Stomach smooth muscle (tissue), 2 donors: ENCODE results near the gene PODNL1.

Experiments
- H3K27ac ChIP-seq: one replicate; pipeline ENCODE4 v1.7.0; 2013; ENCODE audit warnings: mild to moderate bottlenecking, low read length, inconsistent platforms
- H3K27me3 ChIP-seq, 2 donors: one replicate each; pipeline ENCODE4 v1.7.0; 2013; ENCODE audit warnings: low read length in 2 of 2; ENCODE audit not compliant: insufficient read depth in 2 of 2, control insufficient read depth in 1 of 2
- H3K36me3 ChIP-seq, 2 donors: one replicate each; pipeline ENCODE4 v1.7.0; 2013; ENCODE audit warnings: low read length in 2 of 2; ENCODE audit not compliant: control insufficient read depth in 2 of 2, insufficient read depth in 2 of 2
- H3K4me1 ChIP-seq: one replicate; pipeline ENCODE4 v1.7.0; 2013; ENCODE audit warnings: low read length; ENCODE audit not compliant: control insufficient read depth, insufficient read depth
- H3K4me3 ChIP-seq, 2 donors: one replicate each; pipeline ENCODE4 v1.7.0; 2013; ENCODE audit warnings: low read length in 2 of 2
- H3K9ac ChIP-seq, 2 donors: one replicate each; pipeline ENCODE4 v1.7.0; 2013; ENCODE audit warnings: low read length in 2 of 2, mild to moderate bottlenecking in 1 of 2
- H3K9me3 ChIP-seq, 2 donors: one replicate each; pipeline ENCODE4 v1.7.0; 2013; ENCODE audit warnings: low read length in 2 of 2; ENCODE audit not compliant: control insufficient read depth in 2 of 2
- donor health status: healthy.
- donor health status: Pancreatic carcinoma.

The PODNL1 gene

GRCh38 chr19:13963603-13964105 is 25.4 kb upstream of the PODNL1 start:
- Histone ChIP-seq H3K36me3 (peaks cover 16% of the 10 kb centered on the region in 2 donors), H3K27ac (no peak overlapping the region), H3K9me3 (no peaks in the 10 kb centered on the region), H3K27me3 (no peaks in the 10 kb centered on the region), H3K9ac (no peak overlapping the region), H3K4me1 (peaks cover 2% of the 10 kb centered on the region), H3K4me3 (no peak overlapping the region)

- H3K36me3 ChIP-seq: peaks cover 14 to 21% of the 10 kb centered on the region in 2 donors
- H3K4me3 ChIP-seq: peak overlapping the region; percentile 12 to 54
- no peaks in the 10 kb centered on the region for H3K27me3 ChIP-seq
- no peak overlapping the region for H3K9ac ChIP-seq
- peaks cover 2% of the 10 kb centered on the region for H3K4me1 ChIP-seq
- H3K9me3 ChIP-seq: no peaks in the 10 kb centered on the region
- no peak overlapping the region for H3K27ac ChIP-seq
Measured at GRCh38 chr19:13962699-13963602, 24.7 kb upstream of the PODNL1 start.

- Histone ChIP-seq H3K27me3 (no peaks in the 10 kb centered on the region), H3K9me3 (no peaks in the 10 kb centered on the region), H3K27ac (no peak overlapping the region), H3K36me3 (peaks cover 12 to 19% of the 10 kb centered on the region in 2 donors), H3K4me1 (peaks cover 2% of the 10 kb centered on the region), H3K9ac (no peak overlapping the region), H3K4me3 (no peak overlapping the region)
Measured at GRCh38 chr19:13961826-13962698, 23.8 kb upstream of the PODNL1 start.

GRCh38 chr19:13960863-13961784 is 22.9 kb upstream of the PODNL1 start:
- no peaks in the 10 kb centered on the region for H3K27me3 ChIP-seq

GRCh38 chr19:13959962-13960862 is 22.0 kb upstream of the PODNL1 start:
- no peak overlapping the region for H3K4me3 ChIP-seq
- no peaks in the 10 kb centered on the region for H3K27me3 ChIP-seq
- no peaks in the 10 kb centered on the region for H3K9me3 ChIP-seq
- H3K27ac ChIP-seq: no peak overlapping the region
- peaks cover 2% of the 10 kb centered on the region for H3K4me1 ChIP-seq
- peaks cover 27 to 32% of the 10 kb centered on the region in 2 donors for H3K36me3 ChIP-seq
- H3K9ac ChIP-seq: no peak overlapping the region

More at GRCh38 chr19:13960863-13961784, 22.9 kb upstream of the PODNL1 start:
- Histone ChIP-seq H3K36me3 (peaks cover 17 to 27% of the 10 kb centered on the region in 2 donors), H3K4me1 (peaks cover 2% of the 10 kb centered on the region), H3K27ac (no peak overlapping the region), H3K4me3 (no peak overlapping the region), H3K9me3 (no peaks in the 10 kb centered on the region), H3K9ac (no peak overlapping the region)

- peaks cover 27 to 32% of the 10 kb centered on the region in 2 donors for H3K36me3 ChIP-seq
Measured at GRCh38 chr19:13959141-13959961, 21.1 kb upstream of the PODNL1 start.

GRCh38 chr19:13958043-13958442 is 19.8 kb upstream of the PODNL1 start:
- Histone ChIP-seq H3K36me3 (peaks cover 27 to 34% of the 10 kb centered on the region in 2 donors), H3K9me3 (no peaks in the 10 kb centered on the region), H3K4me3 (no peak overlapping the region), H3K27me3 (no peaks in the 10 kb centered on the region), H3K4me1 (peaks cover 10% of the 10 kb centered on the region), H3K27ac (no peak overlapping the region), H3K9ac (no peak overlapping the region)

More at GRCh38 chr19:13959141-13959961, 21.1 kb upstream of the PODNL1 start:
- Histone ChIP-seq H3K27ac (no peak overlapping the region), H3K9ac (no peak overlapping the region), H3K9me3 (no peaks in the 10 kb centered on the region), H3K4me1 (peaks cover 2% of the 10 kb centered on the region), H3K27me3 (no peaks in the 10 kb centered on the region), H3K4me3 (no peak overlapping the region)

GRCh38 chr19:13957051-13957450 is 18.8 kb upstream of the PODNL1 start:
- Histone ChIP-seq H3K9me3 (no peaks in the 10 kb centered on the region), H3K4me3 (no peak overlapping the region), H3K36me3 (peaks cover 27 to 34% of the 10 kb centered on the region in 2 donors), H3K4me1 (peaks cover 11% of the 10 kb centered on the region), H3K27ac (no peak overlapping the region), H3K27me3 (no peaks in the 10 kb centered on the region), H3K9ac (no peak overlapping the region)

GRCh38 chr19:13956365-13956744 is 18.1 kb upstream of the PODNL1 start:
- Histone ChIP-seq H3K27ac (no peak overlapping the region), H3K36me3 (peaks cover 27 to 34% of the 10 kb centered on the region in 2 donors), H3K27me3 (no peaks in the 10 kb centered on the region), H3K9ac (no peak overlapping the region), H3K4me3 (no peak overlapping the region), H3K9me3 (no peaks in the 10 kb centered on the region), H3K4me1 (peaks cover 15% of the 10 kb centered on the region)
